ENCODE results near the gene CCR8.

Gene CCR8, protein sequence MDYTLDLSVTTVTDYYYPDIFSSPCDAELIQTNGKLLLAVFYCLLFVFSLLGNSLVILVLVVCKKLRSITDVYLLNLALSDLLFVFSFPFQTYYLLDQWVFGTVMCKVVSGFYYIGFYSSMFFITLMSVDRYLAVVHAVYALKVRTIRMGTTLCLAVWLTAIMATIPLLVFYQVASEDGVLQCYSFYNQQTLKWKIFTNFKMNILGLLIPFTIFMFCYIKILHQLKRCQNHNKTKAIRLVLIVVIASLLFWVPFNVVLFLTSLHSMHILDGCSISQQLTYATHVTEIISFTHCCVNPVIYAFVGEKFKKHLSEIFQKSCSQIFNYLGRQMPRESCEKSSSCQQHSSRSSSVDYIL

DNA sequence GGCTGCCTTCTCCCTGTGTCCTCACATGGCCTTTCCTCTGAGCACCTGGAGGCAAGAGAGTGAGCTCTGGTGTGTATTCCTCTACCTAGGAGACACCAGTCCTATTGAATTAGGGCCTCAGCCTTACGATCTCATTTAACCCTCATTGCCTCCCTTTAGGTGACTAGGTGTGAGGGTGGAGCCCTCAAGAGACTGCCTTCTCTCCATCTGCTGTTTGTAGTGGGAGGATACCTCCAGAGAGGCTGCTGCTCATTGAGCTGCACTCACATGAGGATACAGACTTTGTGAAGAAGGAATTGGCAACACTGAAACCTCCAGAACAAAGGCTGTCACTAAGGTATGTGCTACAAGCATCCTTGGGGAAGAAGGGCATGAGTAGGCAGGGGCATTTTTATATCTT lies at the start of gene CCR8:
Gene CCR8, plus strand, starts transcription at position 217 of the 400 bp plus-strand sequence. CDS start 2,623 bp downstream, outside the sequence.
- H3K4me3 ChIP-seq (ENCODE audit: low read length) = peak within 1 kb of the TSS; percentile 19; the same call in 1 of the 2 replicates
- no peak for TF ChIP-seq ZNF274 (IDR thresholded peaks at IDR 0.05; ENCODE audit: low read depth, low read length)

DNA sequence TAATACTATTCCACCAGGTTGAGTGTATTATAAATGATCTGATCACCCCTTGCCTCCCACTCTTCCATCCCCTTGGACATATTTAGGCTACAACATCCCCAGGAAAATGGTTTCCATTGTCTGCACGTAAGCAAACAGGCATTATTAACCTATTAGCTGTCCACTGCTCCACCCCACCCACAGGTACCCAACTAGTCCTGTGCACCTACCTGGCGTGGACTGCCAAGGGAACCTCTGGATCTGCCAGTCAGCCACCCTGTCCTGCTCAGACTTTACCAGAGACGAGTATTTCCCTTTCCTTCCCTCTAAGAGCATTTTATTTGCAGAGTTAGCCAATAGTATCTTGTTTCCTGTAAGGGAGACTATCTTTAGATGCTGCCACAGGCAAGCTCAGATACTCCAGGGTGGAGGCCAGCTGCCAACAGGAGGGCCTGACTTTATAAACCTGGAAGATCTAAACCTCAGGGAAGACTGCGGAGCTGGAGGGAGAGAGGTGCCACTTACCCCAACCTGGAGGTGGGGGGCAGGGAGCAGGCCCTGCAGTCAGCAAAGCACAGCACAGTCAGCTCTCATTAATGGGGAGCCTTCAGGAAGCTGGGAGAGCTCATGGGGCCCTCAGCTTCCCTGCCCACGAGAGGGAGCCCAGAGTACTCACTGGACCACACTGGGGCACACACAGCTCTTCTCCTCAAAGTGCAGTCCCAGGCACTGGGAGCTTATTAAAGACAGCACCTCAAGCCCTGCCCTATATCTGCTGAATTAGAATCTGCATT lies 49.6 kb upstream of the CCR8 start, which contains the start of gene CX3CR1:
Gene CX3CR1, minus strand, starts transcription at position 292 of the 773 bp plus-strand sequence. CDS start 13,527 bp downstream, outside the sequence.
- no peak within 1 kb of the TSS for H3K4me3 ChIP-seq (ENCODE audit: low read length)
- TF ChIP-seq ZNF274 (IDR thresholded peaks at IDR 0.05; ENCODE audit: low read depth, low read length) = no peak

DNA sequence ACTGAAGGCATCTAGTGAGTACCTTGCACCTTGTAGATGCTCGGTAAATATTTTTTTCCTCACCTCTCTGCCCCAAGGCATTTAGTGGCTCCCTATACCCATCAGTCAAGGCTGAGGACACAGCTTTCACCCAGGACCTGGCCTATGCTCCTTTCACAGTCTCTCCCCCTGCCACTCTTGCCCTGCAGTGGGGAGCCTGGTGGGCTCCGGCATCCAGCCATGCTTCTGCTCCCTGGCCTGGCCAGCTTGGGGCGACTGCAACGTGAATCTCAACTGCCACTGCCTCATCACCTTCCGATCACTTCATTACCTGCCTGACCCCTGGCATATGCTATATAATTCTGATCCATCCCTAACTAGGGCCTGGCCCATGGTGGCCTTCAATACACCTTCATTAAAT lies 48.9 kb upstream of the CCR8 start:
- H3K4me3 ChIP-seq (ENCODE audit: low read length) = no peak overlapping the region
- TF ChIP-seq ZNF274 (IDR thresholded peaks at IDR 0.05; ENCODE audit: low read depth, low read length) = no peak

DNA sequence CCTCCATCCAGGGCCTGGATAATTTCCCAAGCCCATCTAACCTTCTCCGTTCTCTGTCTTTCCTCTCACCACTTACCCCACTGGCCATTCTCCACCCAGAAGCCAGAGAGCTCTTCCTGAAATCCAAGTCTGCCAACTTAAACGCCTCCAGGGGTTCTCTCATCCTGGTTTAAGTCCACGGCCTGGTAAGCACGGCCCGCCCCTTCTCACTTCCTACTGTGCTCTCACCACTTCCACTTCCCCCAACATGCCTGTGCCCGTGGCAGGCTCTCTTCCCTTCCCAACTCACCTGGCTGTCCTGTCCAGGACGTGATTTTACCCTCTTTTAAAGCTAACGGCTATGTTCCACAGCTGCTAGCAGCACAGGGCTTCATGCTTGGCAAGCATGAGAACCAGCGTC lies 48.0 kb upstream of the CCR8 start:
- no peak overlapping the region for H3K4me3 ChIP-seq (ENCODE audit: low read length)

DNA sequence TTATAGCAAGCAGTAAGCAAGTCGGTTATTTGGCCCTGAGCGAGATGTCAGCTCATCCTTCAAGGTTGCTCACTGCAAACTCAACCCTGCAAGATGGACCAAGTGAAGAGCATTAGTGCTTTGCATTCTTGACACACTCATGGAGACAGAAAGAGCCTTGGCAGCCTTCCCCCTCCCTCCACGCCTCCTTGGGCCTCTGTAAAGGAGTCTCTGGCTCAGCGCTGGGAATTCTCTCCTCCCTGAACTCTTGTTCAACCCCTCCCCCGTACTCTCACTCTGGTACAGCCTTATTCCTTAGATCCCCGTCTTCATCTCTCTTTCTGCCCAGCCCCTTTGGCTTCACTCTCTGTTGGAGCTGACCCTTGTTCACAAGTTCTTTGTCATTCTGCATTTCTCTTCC lies 47.5 kb upstream of the CCR8 start:
- no peak for TF ChIP-seq ZNF274 (IDR thresholded peaks at IDR 0.05; ENCODE audit: low read depth, low read length)
- no peak overlapping the region for H3K4me3 ChIP-seq (ENCODE audit: low read length)

More for the DNA sequence above, 48.0 kb upstream of the CCR8 start:
- no peak for TF ChIP-seq ZNF274 (IDR thresholded peaks at IDR 0.05; ENCODE audit: low read depth, low read length)

DNA sequence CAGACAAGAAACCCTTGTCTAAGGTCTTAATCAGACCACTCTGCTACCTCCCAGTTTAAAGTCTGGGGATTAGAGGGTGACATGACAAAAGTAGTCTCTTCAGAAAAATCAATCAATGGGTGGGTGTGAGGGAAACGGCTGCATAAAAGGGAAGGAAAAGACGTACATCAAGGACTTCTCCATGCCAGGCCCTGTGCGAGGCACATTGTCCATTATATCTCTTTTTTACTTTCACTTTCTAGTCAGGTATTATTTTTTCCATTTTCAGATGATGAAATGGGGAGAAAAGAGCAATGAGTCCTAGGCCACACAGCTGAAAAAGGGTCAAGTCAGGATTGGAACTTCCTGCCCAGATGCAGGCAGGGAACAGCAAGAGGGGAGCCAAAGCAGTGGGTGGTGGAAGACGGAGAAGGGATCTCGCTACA lies 45.0 kb upstream of the CCR8 start:
- no peak for TF ChIP-seq ZNF274 (IDR thresholded peaks at IDR 0.05; ENCODE audit: low read depth, low read length)
- no peak overlapping the region for H3K4me3 ChIP-seq (ENCODE audit: low read length)

DNA sequence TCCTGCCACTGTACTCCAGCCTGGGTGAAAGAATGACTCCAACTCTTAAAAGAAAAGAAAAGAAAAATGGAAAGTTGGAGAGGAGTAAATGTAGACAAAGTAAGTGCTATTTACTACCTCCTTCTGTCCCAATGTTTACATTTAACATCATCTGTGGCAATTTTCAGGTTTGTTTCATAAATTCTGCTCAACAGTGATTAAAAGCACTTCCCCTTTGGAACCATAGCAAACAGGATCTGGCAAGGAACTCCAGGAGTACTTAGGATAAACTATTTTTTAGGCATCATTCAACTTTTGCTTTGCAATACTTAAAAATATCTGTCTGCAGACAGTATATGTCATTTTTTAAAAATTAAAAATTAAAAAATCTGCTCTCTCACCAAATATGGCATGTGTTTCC lies 44.2 kb upstream of the CCR8 start:
- H3K4me3 ChIP-seq (ENCODE audit: low read length) = no peak overlapping the region
- TF ChIP-seq ZNF274 (IDR thresholded peaks at IDR 0.05; ENCODE audit: low read depth, low read length) = no peak

DNA sequence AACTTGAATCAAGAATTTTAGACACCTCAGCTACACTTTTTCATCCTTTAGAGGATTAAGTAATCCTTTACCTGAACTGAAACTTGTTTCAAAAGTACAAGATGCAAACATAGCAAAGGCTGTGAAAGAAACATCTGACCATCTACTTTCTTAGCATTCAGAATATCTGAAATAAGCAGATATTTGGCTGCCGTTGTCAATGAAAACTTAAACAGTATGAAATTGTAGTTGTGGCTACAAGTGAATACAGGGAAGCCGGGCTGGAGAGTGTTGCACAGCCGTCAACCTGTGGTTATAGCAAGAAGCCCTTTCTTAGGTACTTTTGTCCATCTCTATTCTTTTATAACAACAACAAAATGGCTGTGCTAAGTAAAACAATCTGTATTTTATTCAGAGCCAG lies 42.7 kb upstream of the CCR8 start:
- no peak for TF ChIP-seq ZNF274 (IDR thresholded peaks at IDR 0.05; ENCODE audit: low read depth, low read length)
- H3K4me3 ChIP-seq (ENCODE audit: low read length) = no peak overlapping the region

DNA sequence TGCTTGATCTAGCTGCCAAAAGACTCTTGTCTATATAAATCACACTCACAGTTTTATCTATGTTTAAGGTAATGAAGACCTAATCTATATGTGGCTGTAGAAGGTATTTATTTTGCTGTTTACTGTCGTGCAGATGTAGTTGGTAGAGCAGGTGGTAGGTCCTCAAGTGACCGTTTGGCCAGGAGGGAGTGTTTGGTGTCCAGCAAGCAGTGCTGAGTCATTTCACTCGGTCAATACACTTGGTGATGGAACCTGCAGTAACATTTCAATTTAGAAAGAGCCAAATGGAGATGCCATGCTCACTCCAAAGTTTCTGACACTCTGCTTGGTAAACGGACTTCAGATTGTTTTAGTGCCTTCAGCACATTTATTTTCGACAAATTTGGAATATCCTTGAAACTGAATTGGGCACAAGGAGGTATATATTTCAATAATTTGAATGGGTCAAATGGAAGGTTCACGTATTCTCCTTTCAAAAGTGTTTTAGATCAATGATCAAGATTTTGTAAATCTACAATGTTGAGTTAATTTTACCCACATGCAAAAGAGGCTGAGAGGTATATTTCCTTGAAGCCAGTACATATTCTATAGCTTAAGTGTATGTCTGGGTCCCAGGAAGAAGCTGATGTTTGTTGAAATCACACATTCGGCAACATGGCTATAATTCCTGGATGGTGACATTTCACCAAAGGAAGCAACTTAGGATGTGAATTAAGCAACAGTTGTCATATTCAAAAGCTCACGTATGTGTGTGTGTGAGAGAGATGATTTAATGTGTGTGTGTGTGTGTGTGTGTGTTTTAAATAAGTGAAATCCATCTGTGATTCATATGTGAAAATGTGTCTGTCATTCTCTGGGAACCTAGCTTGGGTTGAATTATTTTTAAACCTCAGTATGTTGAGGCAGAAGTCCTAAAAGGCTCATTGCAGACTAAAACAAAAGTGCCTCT lies 42.0 kb upstream of the CCR8 start:
- no peak overlapping the region for H3K4me3 ChIP-seq (ENCODE audit: low read length)
- TF ChIP-seq ZNF274 (IDR thresholded peaks at IDR 0.05; ENCODE audit: low read depth, low read length) = no peak

DNA sequence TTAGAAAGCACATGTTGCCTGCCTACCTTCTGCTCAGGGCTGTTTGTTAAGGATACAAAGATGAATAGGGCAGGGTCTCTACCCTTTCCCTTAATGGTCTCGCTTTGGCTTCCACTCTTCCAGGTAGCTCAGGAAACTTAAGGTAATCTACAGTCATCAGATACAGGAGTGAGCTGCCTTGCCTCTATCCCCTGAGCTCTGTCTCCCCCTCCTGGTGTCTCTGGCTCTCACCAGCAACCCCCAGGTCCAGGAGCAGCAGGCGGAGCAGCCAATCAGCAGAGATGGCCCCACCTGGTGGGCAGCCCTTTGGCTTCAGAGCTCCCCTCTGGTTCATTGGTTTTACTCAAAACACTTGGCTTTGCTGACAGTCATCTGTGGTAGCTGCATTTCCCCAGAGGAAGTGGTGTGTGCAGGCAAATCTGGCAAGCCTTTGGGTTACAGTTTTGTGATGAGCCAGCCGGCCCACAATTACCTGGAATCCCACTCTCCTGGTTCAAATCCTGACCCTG lies 41.2 kb upstream of the CCR8 start:
- H3K4me3 ChIP-seq (ENCODE audit: low read length) = no peak overlapping the region
- no peak for TF ChIP-seq ZNF274 (IDR thresholded peaks at IDR 0.05; ENCODE audit: low read depth, low read length)

DNA sequence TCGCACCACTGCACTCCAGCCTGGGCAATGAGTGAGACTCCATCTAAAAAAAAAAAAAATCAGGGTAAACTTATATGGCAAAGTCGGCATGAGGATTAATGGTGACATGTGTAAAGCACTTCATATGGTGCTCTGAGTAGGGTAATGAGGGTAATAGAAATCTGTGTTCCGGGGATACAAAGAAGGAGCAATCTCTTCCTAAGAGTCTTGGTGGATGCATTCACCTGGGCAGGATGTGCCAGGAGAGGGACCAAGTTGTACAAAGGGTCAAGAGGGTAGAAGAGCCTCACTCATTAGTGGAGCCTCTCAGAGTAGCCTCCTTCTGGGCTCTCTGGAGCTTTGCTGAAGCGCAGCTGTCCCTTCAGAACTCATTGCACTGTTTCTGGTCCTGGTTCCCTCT lies 40.4 kb upstream of the CCR8 start:
- no peak for TF ChIP-seq ZNF274 (IDR thresholded peaks at IDR 0.05; ENCODE audit: low read depth, low read length)
- no peak overlapping the region for H3K4me3 ChIP-seq (ENCODE audit: low read length)

DNA sequence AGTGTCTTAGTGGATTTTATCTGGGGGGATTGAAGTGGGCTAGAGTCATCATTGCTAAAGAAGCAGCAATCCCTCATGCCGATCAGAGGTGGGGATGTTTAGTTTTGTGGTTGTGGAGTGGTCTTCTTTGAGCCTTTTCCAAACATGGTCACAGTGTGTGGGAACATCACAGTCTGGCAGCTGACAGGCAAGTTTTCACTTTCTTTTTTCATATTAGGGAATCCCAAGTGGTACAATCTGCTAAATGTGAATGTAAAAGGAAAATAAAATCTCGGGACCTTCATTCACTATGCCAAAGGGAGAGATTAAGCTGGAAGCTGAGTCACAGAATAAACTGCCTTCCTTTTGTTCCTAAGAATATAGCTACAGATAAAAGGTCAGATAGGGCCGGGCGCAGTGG lies 39.3 kb upstream of the CCR8 start:
- H3K4me3 ChIP-seq (ENCODE audit: low read length) = no peak overlapping the region

DNA sequence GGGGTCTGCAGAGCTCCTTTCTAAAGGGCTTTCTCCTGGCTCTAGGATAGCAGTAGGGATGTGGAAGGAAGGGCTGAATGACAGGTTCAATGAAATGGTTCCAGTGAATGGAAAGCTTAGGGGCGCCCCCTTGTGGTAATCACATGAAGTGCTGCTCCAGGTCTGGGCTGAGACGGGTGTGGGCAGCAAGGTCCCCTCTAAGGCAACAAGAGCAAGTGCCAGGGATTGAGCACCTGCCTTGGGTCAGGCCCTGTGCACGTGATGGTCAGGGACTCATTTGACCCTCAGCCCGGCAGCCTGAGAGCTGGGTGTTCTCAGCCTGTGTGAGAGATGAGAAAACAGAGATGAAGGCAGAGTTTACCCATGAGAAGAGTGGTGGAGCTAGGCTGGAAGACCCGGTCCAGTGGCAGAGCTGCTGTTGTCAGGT lies 37.6 kb upstream of the CCR8 start:
- H3K4me3 ChIP-seq (ENCODE audit: low read length) = no peak overlapping the region
- no peak for TF ChIP-seq ZNF274 (IDR thresholded peaks at IDR 0.05; ENCODE audit: low read depth, low read length)

More for the DNA sequence above, 39.3 kb upstream of the CCR8 start:
- no peak for TF ChIP-seq ZNF274 (IDR thresholded peaks at IDR 0.05; ENCODE audit: low read depth, low read length)

DNA sequence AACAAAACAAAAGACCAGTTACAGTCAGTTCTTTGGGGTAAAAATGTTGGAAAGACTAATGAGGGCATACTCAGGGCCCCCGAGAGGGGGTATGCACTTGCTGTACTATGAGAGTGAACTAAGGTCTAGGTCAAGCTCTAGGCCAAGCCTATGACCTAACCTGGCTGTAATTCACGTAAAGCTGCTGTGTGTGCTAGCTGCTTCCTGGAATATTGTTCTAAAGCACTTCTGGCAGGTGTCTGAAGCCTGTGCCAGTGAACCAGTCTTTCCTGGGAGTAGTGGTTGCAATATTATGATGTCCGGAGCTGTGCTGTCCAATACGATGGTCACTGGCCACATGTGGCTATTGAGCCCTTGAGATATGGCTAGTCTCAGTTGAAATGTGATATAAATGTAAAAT lies 36.5 kb upstream of the CCR8 start:
- TF ChIP-seq ZNF274 (IDR thresholded peaks at IDR 0.05; ENCODE audit: low read depth, low read length) = no peak
- no peak overlapping the region for H3K4me3 ChIP-seq (ENCODE audit: low read length)
